HG03442 (cell line): Measurements from ENCODE around the gene PSME3IP1.

Source experiments
- ATAC-seq: cut with Tn5 transposase; IDR thresholded peaks from one replicate; pipeline ENCODE4 v1.9.1; 2021; ENCODE audit warnings: mild to moderate bottlenecking, moderate library complexity; ENCODE audit not compliant: unreplicated experiment

Gene PSME3IP1

DNA sequence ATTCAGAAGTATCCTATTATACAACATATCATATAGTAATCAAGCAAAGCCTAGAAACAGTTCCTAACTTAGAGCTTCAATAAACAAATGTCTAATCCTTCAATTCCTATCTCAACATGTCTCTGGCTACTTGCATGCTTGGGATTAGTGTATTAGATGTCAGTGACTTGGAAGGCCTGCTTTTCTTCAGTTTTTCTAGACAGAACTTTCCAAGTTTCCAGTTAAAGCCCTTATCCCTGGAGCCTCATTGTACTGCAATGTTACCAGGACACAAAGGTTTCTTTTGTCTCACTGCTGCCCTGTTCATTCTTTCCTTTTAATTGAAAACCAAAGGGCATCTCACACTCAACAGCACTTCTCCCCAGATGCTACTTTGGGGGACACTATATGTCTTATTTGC is 16.5 kb downstream of the PSME3IP1 start:
- no peak for ATAC-seq

DNA sequence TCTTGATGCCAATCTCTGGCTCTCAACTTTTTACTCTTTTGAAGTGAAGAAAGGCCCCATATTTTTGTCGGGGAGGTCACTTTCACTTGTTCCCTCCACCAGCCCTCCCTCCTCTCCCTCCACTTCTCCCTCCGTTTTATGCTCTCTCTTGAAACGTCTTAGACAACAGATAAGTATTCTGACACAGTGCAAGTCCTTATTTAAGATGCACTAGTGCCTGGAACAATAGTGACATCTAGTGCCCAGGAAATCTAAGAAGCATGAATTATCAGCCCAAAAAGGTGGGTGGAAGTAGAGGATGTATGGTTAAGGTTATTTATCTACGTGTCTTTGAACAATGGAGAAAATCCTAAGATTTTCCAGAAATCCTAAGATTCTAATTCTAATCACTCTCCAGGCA is 17.9 kb downstream of the PSME3IP1 start:
- no peak for ATAC-seq

DNA sequence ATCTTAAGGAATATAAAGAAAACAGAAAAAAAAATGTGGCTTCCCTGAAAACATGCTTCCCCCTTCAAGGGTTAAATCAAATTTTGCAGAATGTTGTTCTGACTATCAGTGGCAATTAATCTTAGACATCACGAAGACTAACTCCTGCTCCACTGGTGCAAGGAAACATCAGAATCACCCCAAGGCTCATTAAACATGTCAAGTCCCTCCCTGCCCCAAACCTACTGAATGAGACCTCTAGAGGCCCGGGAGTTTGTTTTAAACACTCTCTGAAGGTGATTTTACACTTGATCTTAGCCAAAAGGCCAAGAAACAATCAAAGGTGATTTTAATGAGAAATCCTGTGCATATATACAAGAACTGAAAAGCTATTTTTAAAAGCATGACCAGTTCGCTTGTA is 18.3 kb downstream of the PSME3IP1 start:
- ATAC-seq: no peak

DNA sequence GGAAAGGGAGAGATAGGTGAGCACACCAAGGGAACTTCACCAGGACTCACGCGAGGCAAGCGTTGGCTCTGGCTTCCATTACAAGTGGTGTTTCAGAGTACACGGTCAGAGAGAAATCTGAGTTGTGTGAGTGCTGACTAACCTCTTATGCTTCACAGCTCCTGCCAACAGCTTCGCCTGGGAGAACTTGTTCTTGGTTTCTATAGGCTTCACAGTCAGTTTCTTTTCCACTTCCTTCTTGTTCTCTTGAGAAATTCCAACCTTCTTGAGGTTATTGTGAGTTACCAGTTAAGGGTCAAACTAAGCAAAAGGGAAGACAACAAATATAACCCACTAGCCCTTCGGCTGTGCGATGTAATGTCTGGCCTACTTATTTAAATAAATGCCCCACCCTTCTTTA is 18.9 kb downstream of the PSME3IP1 start:
- no peak for ATAC-seq

DNA sequence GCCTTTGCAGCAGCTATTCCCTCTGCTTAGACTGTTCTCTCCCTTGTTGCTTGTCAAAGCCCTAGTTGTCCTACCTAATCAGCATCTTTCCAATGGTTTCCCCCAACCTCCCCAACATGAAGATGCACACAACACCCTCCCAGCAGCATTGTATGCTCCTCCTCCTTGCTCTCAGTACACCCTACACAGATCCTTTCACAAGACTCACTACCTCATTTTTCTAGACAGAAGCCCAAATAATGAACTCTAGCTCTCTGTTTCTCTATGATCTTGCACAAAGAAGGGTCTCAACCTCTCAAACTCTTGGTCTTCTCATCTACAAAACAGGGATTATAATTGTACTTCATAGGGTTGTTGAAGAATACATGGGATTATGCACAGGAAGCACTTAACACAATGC is 19.4 kb downstream of the PSME3IP1 start:
- ATAC-seq: no peak

DNA sequence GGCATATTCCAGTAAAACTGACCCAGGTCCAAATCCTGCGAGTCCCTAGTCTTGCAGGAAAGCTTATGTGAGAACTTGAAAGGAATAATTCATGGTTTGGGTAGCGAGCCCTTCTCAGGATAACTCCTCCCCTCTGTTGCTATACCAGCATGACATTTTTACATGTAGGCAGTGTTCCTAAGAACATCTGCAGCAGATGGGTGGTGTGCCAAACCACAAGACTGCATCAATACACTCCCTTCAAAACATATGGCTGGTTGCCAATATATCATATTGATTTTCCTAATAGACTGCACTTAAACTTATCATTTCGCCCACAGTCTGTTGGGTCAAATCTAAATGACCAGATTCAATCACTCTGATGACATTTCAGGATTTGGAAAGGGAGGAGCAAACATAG is 19.9 kb downstream of the PSME3IP1 start:
- ATAC-seq: no peak

DNA sequence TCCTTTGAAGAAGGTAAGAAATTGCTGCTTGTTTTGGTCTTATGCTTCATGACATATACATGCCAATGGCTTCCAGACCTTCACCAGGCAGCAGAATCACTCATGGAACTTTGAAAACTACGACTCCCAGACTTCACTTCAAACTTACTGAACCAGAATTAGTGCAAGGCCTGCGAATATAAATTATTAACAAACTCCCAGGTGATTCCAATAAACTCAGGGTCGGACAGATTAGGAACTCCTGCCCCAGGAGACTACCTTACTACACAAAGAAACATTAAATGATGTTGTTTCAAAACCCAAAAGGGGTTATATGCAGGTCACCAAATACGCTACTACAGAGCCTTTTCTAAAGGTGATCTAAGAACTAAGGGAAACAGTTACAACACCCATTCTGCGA is 20.4 kb downstream of the PSME3IP1 start:
- no peak for ATAC-seq

DNA sequence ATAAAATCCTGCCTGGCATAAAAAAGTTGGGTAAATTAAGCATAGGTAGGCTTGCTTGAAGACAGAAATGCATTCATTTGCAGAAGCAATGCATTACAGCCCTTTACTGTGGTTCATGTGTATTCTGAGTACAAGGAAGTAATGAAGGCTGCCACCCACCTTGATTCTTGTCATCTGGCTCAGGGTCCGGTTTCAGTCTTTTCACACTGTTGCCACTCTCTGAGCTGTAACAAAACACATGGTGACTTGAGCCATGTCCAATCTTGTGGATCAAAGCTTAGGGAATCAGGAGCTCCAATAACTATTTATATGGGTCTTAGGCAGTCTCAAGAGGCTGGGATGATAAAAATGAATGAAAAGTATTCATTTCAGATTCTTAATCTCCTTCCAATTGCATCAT is 22.0 kb downstream of the PSME3IP1 start:
- no peak for ATAC-seq

DNA sequence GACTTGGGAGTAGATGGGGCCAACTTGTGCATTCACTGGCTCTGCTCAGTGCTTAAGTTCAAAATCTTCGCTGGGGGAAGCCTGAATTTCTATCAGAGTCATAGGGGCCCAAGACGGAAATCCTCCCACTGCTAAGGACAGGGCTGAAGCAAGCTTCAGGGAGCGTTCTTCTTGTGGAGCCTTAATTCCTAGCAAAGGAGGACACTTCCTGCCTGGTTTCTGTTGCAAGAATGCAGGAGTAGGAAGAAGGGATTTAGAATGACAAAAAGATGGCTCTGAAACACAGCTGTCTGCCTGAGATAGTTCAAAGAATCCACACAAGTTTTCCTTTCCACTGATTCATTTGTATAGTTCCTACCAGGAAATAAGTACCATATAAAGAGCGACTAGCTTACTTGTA is 26.4 kb downstream of the PSME3IP1 start:
- ATAC-seq: no peak

DNA sequence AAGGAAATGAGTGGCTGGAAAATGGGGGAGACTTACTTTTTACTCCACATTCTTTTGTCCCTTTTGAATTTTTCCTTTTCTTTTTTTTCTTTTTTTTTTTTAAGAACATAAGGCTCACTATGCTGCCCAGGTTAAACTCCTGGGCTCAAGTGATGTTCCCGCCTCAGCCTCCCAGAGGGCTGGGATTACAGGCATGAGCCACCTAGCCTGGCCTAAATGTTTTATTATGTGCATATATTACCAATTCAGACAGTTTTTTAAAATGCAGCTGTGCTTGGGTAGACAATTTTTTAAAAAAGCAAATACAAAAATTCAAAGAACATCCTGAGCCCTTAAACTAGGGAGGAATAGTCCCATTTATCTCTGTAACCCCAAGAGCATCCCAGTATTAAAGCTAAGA is 28.3 kb downstream of the PSME3IP1 start:
- no peak for ATAC-seq

DNA sequence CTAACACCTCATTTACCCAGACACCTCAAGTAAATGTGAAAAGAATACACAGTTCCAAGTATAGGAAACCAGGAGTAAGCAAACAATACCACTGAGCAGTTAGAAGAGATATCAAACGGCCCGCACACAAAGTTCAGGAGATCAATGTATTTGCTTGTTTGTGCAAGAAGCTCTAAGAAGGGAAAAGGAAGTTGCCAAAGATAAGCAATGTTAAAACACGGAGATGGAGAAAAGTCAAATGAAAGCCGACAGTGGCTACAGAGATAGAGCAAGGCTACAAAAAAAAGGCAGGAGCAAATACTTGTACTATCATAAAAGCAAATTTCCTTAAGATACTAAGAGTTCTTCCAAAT is 29.5 kb downstream of the PSME3IP1 start:
- no peak for ATAC-seq

DNA sequence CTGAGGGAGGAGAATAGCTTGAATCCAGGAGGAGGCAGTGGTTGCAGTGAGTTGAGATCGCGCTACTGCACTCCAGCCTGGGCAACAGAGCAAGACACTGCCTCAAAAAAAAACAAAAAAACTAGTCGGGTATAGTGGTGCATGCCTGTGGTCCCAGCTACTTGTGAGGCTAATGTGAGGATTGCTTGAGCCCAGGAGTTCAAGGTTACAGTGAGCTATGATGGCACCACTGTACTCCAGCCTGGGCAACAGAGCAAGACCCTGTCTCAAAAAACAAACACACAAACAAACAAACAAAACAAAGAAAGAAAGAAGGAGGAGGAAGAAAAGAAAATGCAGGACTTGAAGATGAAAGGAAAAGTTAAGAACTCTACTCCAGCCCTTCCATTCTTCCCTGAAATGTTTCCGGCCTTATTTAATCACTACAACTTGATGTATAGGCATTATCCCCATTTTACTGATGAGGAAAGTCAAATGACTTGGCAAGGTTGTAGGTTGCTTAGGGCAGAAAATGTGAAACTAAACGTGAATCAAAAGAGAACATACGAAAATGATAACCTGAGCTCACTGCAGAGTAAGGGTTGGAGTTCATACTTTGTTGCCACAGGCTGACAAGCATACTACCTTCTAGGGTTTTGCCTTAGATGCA is 30.0 kb downstream of the PSME3IP1 start:
- ATAC-seq: no peak

DNA sequence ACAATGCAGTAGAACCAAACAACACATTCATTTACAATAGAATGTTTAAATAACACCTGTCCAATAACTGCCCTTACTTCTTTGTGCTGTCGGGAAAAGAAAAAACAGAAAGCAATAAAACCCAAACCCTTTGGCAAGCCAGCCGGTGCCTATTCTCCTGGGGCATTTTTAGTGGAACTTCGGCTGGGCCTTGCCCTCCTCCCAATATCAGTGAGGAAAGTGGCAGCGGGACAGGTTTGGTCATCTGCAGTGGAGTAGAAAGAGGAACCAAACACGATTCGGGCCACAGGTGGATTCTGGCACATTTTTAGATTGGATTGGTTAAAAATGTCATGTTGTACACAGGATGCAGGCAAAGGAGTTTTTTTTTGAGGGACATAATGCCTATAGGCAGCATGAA is 32.0 kb downstream of the PSME3IP1 start:
- no peak for ATAC-seq

DNA sequence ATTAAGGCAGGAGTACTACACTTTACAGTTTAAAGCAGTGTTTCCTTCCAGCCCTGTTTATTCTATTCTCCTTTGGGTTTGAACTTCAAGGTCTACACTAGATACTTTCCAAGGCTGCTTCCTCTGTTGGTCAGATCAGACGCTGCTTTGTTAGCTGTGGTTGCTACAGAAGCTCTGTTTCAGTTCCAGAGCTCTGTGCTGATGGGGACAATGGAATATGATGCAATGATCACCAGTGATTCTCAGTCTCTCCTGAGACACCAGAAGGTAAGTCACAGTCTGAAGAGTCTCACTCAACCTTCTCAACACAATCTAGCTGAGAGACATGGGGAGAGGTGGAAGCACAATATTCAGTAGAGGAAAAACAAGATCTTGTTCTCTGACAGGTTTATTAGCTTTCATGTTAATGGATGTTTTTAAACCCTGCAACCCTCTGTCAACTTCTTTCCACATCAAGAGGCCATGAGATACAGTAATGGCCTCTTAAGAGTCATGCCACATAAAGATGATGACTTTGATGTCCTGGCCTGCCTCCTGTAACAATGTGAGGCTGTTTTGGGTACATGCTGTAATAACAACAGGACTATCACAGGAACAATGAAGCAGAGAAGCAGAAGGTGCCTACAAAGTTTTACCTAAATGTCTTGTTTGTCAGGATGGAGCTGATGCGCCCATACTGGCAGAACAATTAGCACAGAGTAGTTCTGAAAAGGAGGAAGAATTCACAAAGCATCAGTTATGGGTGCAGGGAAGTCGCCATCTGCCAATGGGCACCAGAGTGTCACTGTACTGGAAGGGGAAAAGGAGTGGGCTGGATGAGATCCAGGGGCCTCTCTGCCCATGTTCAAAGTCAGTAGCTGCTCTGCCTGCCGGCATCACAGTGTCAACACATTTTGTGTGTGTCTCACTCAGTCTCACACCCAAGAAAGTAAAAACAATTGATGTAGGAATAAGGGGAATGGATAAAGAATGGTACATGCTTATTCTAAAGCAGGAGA is 33.4 kb downstream of the PSME3IP1 start:
- no peak for ATAC-seq

DNA sequence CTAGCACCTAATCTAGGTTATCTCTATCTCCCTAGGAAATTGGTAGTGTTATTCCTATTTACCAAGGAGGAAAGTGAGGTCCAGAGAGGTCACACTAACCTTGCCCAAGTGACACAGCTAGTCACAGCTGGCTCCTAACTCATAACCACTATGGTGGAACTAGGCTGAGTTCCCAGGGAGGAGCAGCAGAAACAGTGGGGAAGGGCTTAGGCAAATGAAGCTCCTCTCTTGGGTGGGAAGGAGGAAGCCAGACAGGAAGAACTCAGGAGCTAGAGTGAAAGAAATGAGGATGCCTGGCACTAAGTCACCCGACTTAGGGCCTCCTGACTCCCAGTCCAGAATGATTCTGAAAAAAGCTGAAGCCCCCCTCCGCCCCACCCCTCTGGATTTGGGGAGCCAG is 34.5 kb downstream of the PSME3IP1 start:
- ATAC-seq: no peak

DNA sequence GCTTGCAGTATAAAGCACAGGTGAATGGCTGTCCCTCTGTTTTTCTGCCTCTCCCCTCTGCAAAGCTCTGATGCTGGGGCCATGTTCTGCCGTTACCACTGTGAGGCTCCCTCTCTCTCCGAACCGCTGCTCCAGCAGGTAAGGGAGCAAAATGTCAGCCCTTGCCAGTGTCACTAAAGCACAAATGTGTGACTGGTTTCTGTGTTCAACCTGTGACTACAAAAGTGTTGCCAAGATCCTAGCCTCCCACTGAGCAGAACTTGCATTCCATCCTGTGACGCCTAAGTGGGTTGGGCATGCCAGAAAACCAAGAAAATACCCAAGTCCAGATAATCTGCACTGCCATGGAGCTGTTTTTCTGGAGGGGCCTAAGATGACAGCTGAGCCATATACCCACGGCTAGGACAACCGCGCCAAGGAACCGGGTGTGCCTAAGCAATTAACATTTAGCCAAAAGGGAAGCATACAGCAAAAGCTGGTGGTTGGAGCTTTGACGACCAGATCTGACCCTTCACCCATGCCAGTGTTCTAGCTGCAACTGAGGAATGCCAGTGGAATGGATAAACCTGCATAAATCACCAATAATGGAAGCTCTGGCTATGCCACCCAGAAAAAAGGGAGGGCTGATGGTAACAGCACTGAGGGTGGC is 35.0 kb downstream of the PSME3IP1 start:
- no peak for ATAC-seq

DNA sequence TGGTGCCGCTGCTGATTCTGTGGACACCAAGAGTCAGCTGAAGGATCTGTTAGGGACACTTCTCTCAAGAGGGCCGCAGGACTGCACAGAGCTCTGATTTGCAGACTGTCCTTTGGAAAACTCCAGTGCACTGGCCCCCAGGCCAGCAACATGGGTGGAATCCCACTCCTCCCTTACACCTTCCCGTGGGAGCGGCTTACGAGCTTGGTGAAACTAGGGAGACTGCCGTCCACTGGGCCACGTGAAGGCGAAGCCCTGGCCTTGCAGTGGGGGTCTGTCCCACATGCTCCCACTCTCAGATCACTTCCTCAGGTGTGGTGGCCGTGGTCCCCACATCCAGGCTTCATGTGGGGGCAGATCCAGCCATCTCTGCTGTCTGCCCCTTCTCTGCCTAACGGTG is 36.4 kb downstream of the PSME3IP1 start:
- no peak for ATAC-seq

DNA sequence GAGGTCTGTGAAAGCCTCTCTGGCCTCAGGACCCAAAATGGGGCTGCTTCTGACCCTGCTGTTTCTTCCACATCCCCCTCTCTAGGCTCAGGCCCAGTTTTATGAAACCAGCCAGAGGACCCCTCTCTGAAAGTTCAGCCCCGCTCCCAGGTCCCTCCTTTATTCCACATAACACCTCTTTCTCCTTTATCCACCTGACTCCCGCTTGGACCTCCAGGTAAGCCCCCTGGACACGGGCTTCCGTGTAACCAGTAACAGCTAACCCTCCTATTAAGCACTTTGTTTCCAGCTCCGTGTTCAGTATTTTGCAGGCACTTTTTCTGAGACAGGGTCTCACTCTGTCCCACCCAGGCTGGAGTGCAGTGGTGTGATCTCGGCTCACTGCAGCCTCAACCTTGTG is 37.4 kb downstream of the PSME3IP1 start:
- ATAC-seq: no peak

DNA sequence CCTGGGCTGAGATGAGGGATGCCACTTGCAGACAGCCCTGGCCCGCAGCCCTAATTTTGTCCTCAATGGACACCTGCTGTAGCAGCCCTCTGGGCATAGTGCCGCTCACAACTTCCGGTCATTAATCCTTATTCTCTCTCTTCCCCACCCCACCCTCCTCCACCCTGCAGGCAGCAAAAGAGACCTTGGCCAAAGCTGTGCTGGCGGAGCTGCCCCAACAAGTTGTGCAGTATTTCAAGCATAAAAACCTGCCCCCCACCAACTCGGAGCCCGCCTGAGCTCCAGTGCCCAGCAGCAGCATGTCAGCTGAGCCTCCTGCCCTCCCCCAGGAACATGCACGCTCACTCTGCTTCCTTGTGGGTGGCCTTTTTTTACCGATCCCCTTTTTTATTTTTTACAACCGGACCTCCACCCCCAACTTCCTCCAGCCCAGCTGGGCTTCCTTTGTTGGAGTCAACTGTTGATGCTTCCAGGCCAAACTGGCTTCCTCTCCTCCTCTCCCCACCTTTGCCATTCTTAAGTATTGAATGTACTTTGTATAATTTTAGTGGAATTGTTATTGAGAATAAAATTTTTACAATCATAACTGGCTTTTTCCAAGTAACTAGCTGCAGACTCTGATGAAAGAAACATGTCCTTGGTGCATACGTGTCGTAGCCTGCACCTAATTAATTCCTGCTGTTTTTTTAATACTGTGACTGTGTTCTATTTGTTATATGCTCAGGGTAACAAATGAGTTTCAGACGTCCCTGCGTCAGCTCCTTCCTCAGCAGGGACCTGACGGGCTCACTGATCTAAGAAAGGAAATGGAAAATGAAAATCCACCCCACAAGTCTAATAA is 38.2 kb downstream of the PSME3IP1 start:
- ATAC-seq: no peak

DNA sequence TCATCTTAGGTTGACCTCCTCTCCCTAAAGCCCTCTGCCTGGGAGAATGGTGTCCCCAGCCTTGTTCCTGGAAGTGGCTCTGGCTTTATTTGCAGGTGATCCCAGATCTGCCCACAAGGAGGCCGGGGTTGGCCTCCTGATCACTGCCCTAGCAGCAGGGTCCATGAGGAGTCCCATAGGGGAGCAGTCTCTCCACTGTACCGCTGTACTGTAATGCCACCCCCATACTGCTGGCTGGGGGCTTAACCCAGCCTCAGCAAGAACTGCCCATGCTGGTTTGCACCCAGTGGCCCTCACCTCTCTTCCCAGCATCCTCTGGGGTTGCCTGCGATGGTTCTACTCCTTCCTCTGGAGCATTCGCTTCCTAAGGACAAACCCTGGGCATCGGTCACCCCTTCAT is 39.1 kb downstream of the PSME3IP1 start:
- no peak for ATAC-seq

DNA sequence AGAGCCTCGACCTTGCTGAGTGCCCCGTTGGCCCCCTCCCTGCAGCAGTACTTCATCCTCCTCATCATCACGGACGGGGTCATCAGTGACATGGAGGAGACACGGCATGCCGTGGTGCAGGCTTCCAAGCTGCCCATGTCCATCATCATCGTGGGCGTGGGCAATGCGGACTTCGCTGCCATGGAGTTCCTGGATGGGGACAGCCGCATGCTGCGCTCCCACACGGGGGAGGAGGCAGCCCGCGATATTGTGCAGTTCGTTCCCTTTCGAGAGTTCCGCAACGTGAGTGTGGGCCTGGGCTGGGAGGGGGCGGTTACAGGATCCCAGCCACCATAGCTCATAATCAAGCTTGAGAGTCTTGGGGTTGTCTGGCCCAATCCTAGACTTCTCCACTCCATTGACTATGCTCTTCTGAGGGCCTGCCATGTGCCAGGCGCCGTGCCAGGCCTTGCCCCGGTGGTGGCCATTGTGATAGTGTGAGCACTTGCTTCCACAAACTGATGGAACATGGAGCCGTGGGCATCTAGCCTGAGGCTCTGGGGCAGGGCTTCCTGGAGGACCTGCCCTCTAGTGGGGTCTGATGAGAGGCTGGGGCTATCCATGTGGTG is 39.7 kb downstream of the PSME3IP1 start:
- ATAC-seq: no peak
